Adrenal gland (tissue), 5 donors: Measurements from ENCODE around the gene LIPC.

Experiments used
- POLR2A ChIP-seq, 2 donors: fragments of 450-650 bp; IDR thresholded peaks; one replicate each; pipeline ENCODE4 v1.6.1; 2017; ENCODE audit warnings: antibody characterized with exemption in 2 of 2, mild to moderate bottlenecking in 2 of 2, moderate library complexity in 1 of 2
- TF ChIP-seq, protein P1 (sequence below), 6 experiments: fragments of 450-650 bp in 4 of 6; fragments of 200-600 bp in 2 of 6; sonication (generic) in 1 of 6; IDR thresholded peaks; 1 replicate in 5 of 6; 2 replicates in 1 of 6; pipeline versions ENCODE4 v1.5.1 to v1.8.0; 2016 to 2021; ENCODE audit warnings: antibody characterized with exemption in 6 of 6, mild to moderate bottlenecking in 2 of 6, moderate library complexity in 1 of 6
- donor health status: DM: no; HTN: no; CAD: no.

DNA sequence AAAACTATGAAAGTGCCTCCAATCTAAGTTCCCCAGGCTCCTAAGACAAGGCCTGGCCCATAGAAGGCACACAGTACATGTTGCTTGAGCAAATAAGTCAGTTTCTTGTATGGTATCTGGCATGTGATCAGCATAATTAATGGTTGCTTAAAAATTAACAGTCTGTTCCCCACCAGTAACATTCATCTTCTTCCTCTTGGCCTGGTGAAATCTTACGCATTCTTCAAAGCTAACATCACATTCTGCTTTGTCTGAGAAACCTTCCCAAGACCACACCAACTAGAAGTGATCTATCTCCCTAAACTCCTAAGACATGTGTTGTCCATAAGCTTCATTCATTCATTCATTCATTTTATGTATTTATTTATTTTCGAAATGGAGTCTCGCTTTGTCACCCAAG, 48.1 kb downstream of the LIPC start:
- no peak for TF ChIP-seq POLR2A (IDR thresholded peaks at IDR 0.05)
- TF ChIP-seq, protein P1, sequence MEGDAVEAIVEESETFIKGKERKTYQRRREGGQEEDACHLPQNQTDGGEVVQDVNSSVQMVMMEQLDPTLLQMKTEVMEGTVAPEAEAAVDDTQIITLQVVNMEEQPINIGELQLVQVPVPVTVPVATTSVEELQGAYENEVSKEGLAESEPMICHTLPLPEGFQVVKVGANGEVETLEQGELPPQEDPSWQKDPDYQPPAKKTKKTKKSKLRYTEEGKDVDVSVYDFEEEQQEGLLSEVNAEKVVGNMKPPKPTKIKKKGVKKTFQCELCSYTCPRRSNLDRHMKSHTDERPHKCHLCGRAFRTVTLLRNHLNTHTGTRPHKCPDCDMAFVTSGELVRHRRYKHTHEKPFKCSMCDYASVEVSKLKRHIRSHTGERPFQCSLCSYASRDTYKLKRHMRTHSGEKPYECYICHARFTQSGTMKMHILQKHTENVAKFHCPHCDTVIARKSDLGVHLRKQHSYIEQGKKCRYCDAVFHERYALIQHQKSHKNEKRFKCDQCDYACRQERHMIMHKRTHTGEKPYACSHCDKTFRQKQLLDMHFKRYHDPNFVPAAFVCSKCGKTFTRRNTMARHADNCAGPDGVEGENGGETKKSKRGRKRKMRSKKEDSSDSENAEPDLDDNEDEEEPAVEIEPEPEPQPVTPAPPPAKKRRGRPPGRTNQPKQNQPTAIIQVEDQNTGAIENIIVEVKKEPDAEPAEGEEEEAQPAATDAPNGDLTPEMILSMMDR (IDR thresholded peaks at IDR 0.05), result no peak
